Omental fat pad (tissue), 4 donors: ENCODE results near the gene GABRQ. TPM values are rescaled to one million over a fixed set of nuclear protein-coding genes. Genes with fewer than 3 reads are reported as not detected.

Source experiments
- ATAC-seq: fragments of 150-250 bp; one replicate; pipeline ENCODE4 v1.9.1; 2016; ENCODE audit warnings: mild to moderate bottlenecking, moderate library complexity; ENCODE audit not compliant: low FRiP score
- DNase-seq: peaks from one replicate; pipeline ENCODE4 v3.0.0-alpha.2; 2019; ENCODE audit warnings: low spot score
- CTCF ChIP-seq, 3 donors: fragments of 450-650 bp; IDR thresholded peaks; one replicate each; pipeline ENCODE4 v1.5.1; 2016 to 2017; ENCODE audit warnings: antibody characterized with exemption in 3 of 3, mild to moderate bottlenecking in 3 of 3, moderate library complexity in 2 of 3
- total RNA-seq, 4 donors: library from RNA; depleted of rRNA; stranded (reverse); fragments of >200 nt; gene quantifications; one replicate each; pipeline ENCODE4 v1.1.0, GENCODE V29; 2016

The GABRQ gene
- total RNA-seq = under 1 TPM in 2 of 4 donors, not detected in 2; 0.09 to 0.12 TPM

DNA sequence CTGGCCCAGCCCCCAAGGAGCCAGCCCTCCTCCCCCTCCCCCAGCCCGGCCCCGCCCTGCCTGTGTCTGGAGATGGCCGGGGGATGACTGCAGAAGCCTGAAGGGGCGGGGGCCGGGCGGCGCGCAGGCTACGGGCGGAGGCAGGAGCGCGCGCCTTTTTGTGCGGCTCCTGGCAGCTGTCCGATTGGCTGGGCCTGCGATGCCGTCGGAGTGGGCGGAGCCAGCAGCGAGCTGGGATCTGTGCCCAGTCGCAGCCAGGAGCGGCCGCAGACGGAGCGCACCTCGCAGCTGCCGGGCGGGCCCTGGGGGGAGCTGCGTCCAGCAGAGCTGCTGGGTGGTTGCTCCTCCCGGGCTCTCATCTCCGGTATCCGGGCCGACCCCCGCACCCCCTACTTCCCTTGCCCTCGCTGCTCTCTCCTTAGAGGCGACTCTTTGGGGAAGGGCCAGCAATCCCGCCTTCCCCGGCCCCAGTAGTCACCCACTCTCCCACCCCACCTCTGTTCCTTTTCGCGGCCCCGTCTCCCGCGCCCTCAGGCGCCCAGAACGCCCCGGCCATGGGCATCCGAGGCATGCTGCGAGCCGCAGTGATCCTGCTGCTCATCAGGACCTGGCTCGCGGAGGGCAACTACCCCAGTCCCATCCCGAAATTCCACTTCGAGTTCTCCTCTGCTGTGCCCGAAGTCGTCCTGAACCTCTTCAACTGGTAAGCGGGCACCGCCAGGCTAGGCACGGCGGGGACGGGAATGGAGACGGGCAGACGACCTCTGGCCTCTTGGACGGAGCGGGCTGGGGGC, at the start of gene GABRQ:
Gene GABRQ (plus strand): TSS at position 247 of the 794 bp plus-strand sequence. CDS start 308 bp downstream, at position 555.
- no peak for TF ChIP-seq CTCF (IDR thresholded peaks at IDR 0.05)
- ATAC-seq (peak; percentile 75), DNase-seq (no peak)

DNA sequence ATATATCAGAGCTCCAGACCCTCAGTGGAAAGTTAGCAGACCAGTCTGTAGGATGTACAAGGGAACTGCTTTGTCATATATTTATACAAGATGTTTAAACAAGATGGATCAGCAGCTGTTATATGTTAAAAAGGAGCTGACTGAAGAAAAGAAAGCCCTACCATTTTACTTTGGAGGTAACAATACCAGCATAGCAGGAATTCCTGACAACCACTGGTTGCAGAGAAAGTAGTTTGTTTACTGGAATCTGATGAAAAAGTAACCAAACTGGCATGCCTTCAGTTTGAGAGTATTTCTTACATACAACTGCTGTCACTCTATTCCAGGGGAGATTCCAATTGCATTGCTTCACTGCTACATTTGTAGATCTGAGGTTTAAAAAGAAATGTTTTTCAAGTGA, 49.5 kb upstream of the GABRQ start:
- no peak for DNase-seq
- no peak for TF ChIP-seq CTCF (IDR thresholded peaks at IDR 0.05)
- no peak for ATAC-seq

- DNase-seq = no peak
- ATAC-seq = no peak
- no peak for TF ChIP-seq CTCF (IDR thresholded peaks at IDR 0.05)
Observed at GRCh38 chrX:152600853-152601633, 36.7 kb upstream of the GABRQ start.

DNA sequence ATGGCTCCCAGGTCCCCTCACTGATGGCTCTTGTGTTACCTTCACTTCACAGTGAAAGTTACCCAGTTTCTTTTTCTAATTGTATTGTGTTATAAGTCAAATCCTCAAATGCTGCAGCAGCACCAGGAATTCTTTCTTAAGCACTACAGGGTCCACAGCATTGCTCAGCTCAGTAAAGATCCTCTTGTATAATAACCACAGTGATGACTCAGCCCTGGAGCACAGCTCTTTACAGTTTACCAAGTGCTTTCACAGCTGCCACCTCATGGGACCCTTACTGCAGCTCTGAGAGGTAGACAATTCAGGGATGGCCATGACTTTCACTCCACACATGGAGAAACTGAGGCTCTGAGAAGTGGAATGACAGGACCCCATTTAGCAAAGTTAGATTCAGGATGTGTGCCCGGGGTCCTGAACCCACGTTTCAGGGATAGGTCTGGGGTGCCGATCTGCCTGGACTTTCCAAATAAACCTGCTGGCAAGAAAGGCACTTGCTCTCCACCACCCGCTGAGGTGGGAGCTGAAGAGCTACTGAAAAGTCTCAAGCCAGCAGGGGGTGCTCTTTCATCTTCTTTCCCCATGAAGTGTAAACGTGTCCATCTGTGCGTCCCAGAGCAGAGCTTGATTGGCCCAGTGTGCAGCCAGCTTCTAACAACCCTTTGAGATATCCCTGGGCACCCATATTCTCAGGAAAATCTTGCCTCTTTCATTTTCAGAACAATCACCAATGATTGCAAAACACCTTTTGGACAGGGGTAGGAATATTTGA, 35.7 kb upstream of the GABRQ start:
- DNase-seq (no peak), ATAC-seq (no peak)
- TF ChIP-seq CTCF (IDR thresholded peaks at IDR 0.05) = no peak

DNA sequence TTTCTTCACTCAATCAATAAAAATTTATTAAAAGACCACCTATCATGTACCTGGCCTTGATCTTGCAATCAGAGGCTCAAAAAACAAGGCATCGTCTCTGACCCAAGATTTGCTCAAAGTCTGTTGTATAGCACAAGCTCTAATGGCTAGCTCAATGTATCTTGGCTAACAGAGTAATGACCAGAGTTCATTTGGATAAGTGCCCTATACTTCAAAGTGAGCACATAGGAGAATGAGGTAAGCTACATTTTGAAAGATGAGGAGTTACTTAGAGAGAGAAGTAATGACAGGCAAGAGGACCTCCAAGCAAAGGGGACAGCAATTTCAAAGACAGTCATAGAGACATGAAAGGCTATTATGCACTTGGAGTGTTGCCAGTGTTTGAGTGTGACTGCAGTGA, 22.9 kb upstream of the GABRQ start:
- DNase-seq = no peak
- no peak for TF ChIP-seq CTCF (IDR thresholded peaks at IDR 0.05)
- ATAC-seq = no peak

- ATAC-seq = no peak
- DNase-seq = no peak
- no peak for TF ChIP-seq CTCF (IDR thresholded peaks at IDR 0.05)
Observed at GRCh38 chrX:152619897-152620296, 17.8 kb upstream of the GABRQ start.
